Skeletal muscle satellite cell (primary cell): Measurements from ENCODE around the gene RRP1B.
"Not testable (repeated sequence)": the region's sequence is repeated elsewhere in the genome, so short reads cannot be mapped to it uniquely, and the experiment has no call there.

ENCODE experiments used
- H3K27me3 ChIP-seq: 2 replicates; pipeline ENCODE4 v1.7.0; 2013; ENCODE audit warnings: low read length; ENCODE audit not compliant: control insufficient read depth, insufficient read depth
- H3K36me3 ChIP-seq: 2 replicates; pipeline ENCODE4 v1.7.0; 2013; ENCODE audit warnings: mild to moderate bottlenecking, control low read depth, low read length; ENCODE audit not compliant: insufficient read depth
- H3K4me1 ChIP-seq: 2 replicates; pipeline ENCODE4 v1.7.0; 2013; ENCODE audit warnings: low read length; ENCODE audit not compliant: control insufficient read depth, insufficient read depth
- H3K4me2 ChIP-seq: 2 replicates; pipeline ENCODE4 v1.7.0; 2013; ENCODE audit warnings: mild to moderate bottlenecking, low read length
- H3K4me3 ChIP-seq: 2 replicates; pipeline ENCODE4 v1.7.0; 2013; ENCODE audit warnings: low read length
- H3K9ac ChIP-seq: 2 replicates; pipeline ENCODE4 v1.7.0; 2013; ENCODE audit warnings: mild to moderate bottlenecking, low read depth, low read length, moderate library complexity
- H3K9me3 ChIP-seq: replicated peaks from 2 replicates; pipeline ENCODE4 v1.7.0; 2013; ENCODE audit warnings: mild to moderate bottlenecking, control low read depth, low read length

RRP1B gene

DNA sequence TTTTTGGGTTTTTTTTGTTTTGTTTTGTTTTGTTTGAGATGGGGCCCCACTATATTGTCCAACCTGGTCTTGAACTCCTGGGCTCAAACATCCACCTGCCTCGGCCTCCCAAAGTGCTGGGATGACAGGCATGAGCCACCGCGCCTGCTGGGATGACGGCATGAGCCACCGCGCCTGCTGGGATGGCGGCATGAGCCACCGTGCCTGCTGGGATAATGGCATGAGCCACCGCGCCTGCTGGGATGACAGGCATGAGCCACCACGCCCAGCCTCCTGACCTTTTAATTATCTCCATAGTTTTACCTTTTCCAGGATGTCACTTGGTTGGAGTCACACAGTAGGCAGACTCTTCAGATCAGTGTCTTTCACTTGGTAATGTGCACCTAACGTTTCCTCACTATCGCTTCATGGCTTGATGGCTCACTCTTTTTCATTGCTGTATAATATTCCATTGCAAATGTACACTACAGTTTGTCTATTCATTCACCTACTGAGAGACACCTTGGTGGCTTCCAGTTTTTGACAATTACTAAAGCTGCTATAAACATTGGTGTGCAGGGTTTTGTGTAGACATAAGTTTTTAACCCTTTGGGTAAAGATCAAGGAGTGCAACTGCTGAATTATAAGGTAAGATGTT, 49.5 kb downstream of the RRP1B start:
- H3K4me3 ChIP-seq, result no peak overlapping the region
- H3K9me3 ChIP-seq, result no peaks in the 10 kb centered on the region
- no peak overlapping the region for H3K4me2 ChIP-seq
- no peak overlapping the region for H3K9ac ChIP-seq
- peaks cover 17% of the 10 kb centered on the region for H3K4me1 ChIP-seq
- H3K36me3 ChIP-seq, result no peaks in the 10 kb centered on the region
- no peaks in the 10 kb centered on the region for H3K27me3 ChIP-seq

DNA sequence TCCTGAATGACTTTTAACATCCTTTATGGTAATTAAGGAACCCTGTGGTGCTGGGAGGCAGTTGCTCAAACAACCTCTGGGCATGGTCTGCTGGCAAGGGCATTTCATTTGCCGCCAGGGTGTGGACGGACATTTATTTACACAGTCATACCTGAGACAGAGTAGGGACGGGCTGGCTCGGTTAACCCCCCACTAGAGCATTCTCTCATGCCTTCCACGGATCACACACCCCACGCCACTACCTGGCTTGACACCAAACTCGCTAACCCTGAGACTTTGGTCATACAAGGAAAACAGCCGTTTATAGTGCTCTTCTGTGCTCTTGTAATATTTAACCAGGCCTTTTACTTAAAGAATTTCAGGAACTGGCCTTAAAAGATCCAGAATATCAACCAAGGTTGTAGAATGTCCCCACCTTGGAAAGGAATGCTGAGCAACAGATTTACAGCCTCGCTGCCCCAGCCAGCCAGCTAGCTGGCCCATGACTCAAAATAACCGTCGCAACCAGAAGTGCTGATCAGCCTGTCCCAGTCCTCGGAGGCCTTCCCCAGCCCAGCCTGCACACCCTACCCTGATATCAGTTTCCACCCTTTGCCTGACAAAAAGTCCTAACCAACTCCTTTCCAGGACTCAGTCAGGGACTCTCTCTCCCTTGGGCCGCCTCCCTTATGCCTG, 53.0 kb downstream of the RRP1B start:
- Histone ChIP-seq H3K36me3 (no peaks in the 10 kb centered on the region), H3K27me3 (no peaks in the 10 kb centered on the region), H3K4me1 (peaks cover 22% of the 10 kb centered on the region), H3K9ac (peak overlapping the region; percentile 55), H3K4me2 (peak overlapping the region; percentile 50), H3K9me3 (no peaks in the 10 kb centered on the region), H3K4me3 (no peak overlapping the region)

DNA sequence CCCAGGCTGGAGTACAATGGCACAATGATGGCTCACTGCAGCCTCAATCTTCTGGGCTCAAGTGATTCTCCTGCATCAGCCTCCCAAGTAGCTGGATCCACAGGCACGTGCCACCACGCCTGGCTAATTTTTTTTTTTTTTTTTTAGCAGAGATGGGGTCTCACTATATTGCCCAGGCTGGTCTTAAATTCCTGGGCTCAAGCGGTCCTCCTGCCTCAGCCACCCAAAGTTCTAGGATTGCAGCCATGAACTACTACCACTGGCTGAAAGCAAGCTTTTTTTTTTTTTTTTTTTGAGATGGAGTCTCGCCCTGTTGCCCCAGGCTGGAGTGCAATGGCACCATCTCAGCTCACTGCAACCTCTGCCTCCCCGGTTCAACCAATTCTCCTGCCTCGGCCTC, 53.8 kb downstream of the RRP1B start:
- H3K4me2 ChIP-seq, H3K9ac ChIP-seq, H3K9me3 ChIP-seq, H3K27me3 ChIP-seq, H3K4me3 ChIP-seq, H3K36me3 ChIP-seq: not testable (repeated sequence)
- peaks cover 22% of the 10 kb centered on the region for H3K4me1 ChIP-seq

- no peaks in the 10 kb centered on the region for H3K9me3 ChIP-seq
- H3K27me3 ChIP-seq, result no peaks in the 10 kb centered on the region
- no peak overlapping the region for H3K4me3 ChIP-seq
- peaks cover 37% of the 10 kb centered on the region for H3K4me1 ChIP-seq
- H3K9ac ChIP-seq, result no peak overlapping the region
- H3K4me2 ChIP-seq, result no peak overlapping the region
- peaks cover 4% of the 10 kb centered on the region for H3K36me3 ChIP-seq
These were observed 57.2 kb downstream of the RRP1B start for GRCh38 chr21:43716376-43717165.

DNA sequence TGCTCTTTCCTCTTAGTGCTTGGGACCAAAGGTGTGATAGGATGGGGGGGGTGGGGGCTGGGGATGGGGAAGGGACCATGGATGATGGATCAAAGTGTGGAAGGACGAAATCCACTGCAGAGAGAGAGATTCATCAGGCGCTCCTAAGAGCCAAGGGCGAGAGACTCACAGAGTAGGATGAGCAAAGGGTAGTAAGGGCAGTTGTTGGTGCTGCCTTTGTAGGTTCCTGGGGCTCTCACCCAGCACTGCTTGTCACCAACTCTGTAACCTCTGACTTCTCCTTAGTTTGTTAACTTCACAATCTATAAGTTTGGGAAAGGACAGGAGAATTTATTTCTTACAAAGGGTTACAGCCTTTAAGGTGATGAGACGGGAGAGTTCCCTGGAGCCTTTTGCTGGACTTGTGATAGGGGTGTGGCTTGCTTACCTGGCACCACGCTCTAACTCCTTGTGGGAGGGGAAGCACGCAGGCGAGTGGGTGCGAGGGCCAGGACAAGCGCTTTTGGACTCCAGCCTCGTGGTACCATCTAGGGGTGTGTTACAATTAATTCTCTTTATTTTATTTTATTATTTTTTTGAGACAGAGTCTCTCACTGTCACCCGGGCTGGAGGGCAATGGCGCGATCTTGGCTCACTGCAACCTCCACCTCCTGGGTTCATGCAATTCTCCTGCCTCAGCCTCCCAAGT, 58.0 kb downstream of the RRP1B start:
- no peaks in the 10 kb centered on the region for H3K27me3 ChIP-seq
- peaks cover 4% of the 10 kb centered on the region for H3K36me3 ChIP-seq
- H3K4me2 ChIP-seq, result no peak overlapping the region
- no peak overlapping the region for H3K9ac ChIP-seq
- no peak overlapping the region for H3K4me3 ChIP-seq
- peaks cover 37% of the 10 kb centered on the region for H3K4me1 ChIP-seq
- H3K9me3 ChIP-seq, result no peaks in the 10 kb centered on the region

DNA sequence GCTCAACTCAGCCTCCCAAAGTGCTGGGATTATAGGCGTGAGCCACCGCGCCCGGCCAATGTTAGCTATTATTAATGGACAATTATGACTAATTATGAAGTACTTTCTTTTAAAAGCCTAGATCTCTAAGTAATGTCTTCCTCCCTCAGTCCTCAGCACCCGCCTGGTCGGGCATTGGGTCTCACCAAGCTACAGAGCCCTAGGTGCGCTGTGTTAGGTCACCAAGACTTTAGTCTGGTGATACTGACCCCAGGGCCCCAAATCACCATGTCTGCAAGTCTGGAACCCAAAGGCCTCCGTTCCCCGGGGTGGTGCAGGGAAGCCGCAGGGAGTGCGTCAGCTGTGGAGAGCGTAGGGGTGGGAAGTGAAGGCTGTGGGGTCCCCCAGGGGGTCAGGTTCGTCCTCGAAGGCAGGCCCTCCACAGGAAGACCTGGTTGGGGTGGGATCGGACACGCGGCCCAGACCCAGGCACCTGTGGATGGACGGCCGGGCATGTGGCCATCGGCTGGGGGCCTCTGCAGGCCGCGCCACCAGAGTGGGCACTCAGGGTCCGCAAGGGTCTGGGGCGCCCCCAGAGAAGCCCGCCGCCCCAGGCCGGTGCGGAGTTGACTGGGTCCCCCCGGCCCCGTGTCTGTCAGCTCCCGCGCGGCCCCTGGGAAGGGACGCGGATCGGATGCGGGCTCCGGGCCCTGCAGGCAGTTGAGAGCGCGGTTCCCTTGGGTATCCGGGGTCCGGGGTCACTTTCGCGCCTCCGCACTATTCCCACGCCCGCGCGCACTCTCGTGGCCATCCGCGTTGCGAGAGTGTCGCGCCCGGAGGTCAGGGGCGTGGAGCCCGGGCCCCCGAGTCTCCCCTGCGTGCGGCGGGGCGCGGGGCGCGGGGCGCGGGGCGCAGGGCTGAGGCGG, 58.9 kb downstream of the RRP1B start:
- Histone ChIP-seq H3K4me3 (peak overlapping the region; percentile 100), H3K9me3 (no peaks in the 10 kb centered on the region), H3K4me2 (peak overlapping the region; percentile 99), H3K4me1 (peaks cover 29% of the 10 kb centered on the region), H3K27me3 (no peaks in the 10 kb centered on the region), H3K9ac (peak overlapping the region; percentile 94), H3K36me3 (peaks cover 4% of the 10 kb centered on the region)

DNA sequence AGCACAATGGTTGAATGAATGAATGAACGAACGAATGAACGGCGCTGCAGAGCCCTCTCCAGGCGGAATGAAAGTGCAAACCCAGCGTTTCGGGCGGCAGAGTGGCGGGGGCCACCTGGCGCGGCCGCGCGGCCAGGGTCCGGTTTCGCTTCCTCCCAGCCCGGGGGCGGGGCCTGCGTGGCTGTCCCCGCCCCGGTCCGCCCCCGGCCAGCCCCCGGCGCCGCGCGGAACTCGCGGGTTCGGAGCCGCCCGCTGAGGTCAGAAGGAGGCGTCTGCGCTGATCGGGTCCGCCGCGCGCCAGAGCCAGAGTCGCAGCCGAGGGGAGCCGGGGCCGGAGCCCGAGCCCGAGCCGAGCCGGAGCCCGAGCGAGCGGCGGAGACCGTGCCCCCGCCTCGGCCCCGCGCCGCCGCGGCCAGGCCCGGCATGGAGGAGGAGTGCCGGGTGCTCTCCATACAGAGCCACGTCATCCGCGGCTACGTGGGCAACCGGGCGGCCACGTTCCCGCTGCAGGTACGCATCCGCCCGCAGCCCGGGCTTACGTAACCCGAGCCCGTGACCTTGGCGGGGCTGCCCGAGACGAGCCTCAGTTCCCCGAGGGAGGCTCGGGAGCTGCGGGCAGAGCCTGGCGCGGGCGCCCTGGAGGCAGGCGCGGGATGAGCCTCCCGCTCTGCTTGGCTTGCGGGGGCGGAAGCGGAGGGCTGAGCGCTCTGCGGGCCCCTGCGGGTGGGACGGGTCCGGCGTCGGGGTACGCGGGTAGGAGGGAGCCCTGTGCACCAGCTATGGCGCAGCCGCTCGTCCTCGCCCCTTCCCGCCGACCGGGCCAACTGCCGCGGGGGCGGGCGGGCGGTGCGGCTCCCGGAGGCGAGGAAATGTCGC, 59.8 kb downstream of the RRP1B start, which contains the start of gene PDXK:
Gene PDXK, plus strand, starts transcription at position 258 of the 876 bp plus-strand sequence. Its CDS starts 166 bp downstream, at position 424.
- Histone ChIP-seq H3K36me3 (peaks cover 12% of the 10 kb centered on the region), H3K9ac (peak within 1 kb of the TSS; percentile 94), H3K9me3 (no peaks in the 10 kb centered on the region), H3K27me3 (no peaks in the 10 kb centered on the region), H3K4me3 (peak within 1 kb of the TSS; percentile 100), H3K4me2 (peak within 1 kb of the TSS; percentile 99), H3K4me1 (peaks cover 29% of the 10 kb centered on the region)

GRCh38 chr21:43719748-43720538, 60.6 kb downstream of the RRP1B start:
- Histone ChIP-seq H3K27me3 (no peaks in the 10 kb centered on the region), H3K9me3 (no peaks in the 10 kb centered on the region), H3K4me3 (peak overlapping the region; percentile 100), H3K36me3 (peaks cover 15% of the 10 kb centered on the region), H3K4me2 (peak overlapping the region; percentile 99), H3K9ac (peak overlapping the region; percentile 94), H3K4me1 (peaks cover 29% of the 10 kb centered on the region)

GRCh38 chr21:43720539-43721166, 61.3 kb downstream of the RRP1B start:
- Histone ChIP-seq H3K4me1 (peaks cover 31% of the 10 kb centered on the region), H3K4me2 (peak overlapping the region; percentile 99), H3K9ac (peak overlapping the region; percentile 94), H3K4me3 (peak overlapping the region; percentile 100), H3K36me3 (peaks cover 15% of the 10 kb centered on the region), H3K9me3 (no peaks in the 10 kb centered on the region), H3K27me3 (no peaks in the 10 kb centered on the region)
